HCT116 (cell line): ENCODE results near the gene TFG.

ENCODE experiments used
- CEBPB ChIP-seq: IDR thresholded peaks from 2 replicates; pipeline ENCODE4 v1.6.1; 2012; ENCODE audit warnings: low read depth
- EGR1 ChIP-seq: IDR thresholded peaks from 2 replicates; pipeline ENCODE4 v1.6.1; 2012; ENCODE audit warnings: low read depth
- EZH2phosphoT487 ChIP-seq: fragments of 200-600 bp; IDR thresholded peaks from 2 replicates; pipeline ENCODE4 v1.6.1; 2018; ENCODE audit warnings: antibody characterized with exemption, borderline replicate concordance
- FOSL1 ChIP-seq: IDR thresholded peaks from 2 replicates; pipeline ENCODE4 v1.6.1; 2012; ENCODE audit warnings: low read depth
- JUND ChIP-seq: IDR thresholded peaks from 2 replicates; pipeline ENCODE4 v1.6.1; 2012
- POLR2A ChIP-seq: IDR thresholded peaks from 2 replicates; pipeline ENCODE4 v1.7.0; 2011; ENCODE audit warnings: borderline replicate concordance; ENCODE audit not compliant: insufficient read depth, insufficient read length; ENCODE audit errors: extremely low read depth
- POLR2AphosphoS5 ChIP-seq: IDR thresholded peaks from 2 replicates; pipeline ENCODE4 v1.6.1; 2011; ENCODE audit warnings: mild to moderate bottlenecking, low read depth, low read length, moderate library complexity
- SRF ChIP-seq: IDR thresholded peaks from 2 replicates; pipeline ENCODE4 v1.6.1; 2012; ENCODE audit warnings: low read depth
- TCF7L2 ChIP-seq: IDR thresholded peaks from 2 replicates; pipeline ENCODE4 v1.7.0; 2011; ENCODE audit warnings: borderline replicate concordance, inconsistent platforms; ENCODE audit not compliant: insufficient read depth, insufficient read length; ENCODE audit errors: extremely low read depth
- TF ChIP-seq, protein P1 (sequence below), 3 experiments: fragments of 200-600 bp in 1 of 3; sonication (generic) in 1 of 3; IDR thresholded peaks in 2 of 3; conservative IDR thresholded peaks in 1 of 3; 2 replicates each; pipeline ENCODE4 v1.5.1; 2012 to 2017; ENCODE audit warnings: low read depth in 2 of 3, low read length in 2 of 3, antibody characterized with exemption in 1 of 3, borderline replicate concordance in 1 of 3, control low read depth in 1 of 3, mild to moderate bottlenecking in 1 of 3, mixed read lengths in 1 of 3, mixed run types in 1 of 3, moderate library complexity in 1 of 3; ENCODE audit not compliant: insufficient read depth in 1 of 3
- TF ChIP-seq, protein P2 (sequence below): IDR thresholded peaks from 2 replicates; pipeline ENCODE4 v1.6.1; 2012; ENCODE audit warnings: low read depth
- TF ChIP-seq, protein P3 (sequence below): IDR thresholded peaks from 2 replicates; pipeline ENCODE4 v1.6.1; 2012

DNA sequence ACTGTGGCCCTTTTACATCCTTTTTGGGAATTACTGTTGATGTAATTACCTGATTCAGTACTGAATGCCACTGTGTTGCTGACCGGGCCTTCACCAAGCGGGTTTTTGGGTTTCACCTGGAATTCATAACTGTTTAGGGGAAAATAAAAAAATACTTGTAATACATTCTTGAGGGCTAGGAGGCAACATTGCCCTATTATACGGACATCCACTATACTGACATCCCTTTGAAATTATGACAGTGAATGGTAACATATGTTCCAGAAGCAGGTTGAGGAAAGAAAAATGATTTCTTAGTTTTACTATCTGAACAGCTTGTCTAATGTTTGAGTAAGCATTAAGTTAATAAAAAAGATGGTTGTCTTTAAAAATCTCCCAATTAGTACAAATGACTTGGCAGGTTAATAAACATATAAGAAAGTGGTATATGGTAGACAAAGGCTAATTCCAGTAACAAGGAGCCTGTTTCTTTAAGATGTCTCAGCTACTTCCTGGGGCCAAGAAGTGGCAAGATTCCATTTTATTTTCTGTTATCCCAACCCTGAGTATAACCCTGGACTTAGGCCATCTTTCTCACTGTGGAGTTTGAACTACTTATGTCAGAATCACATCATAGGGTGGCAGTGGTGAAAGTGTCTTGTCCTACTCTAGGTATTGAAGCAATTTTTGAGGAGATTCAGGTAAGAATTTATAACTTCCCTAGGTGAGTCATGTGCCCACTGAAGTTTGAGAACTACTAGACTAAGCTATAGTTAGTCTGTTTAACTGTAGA lies 45.5 kb downstream of the TFG start:
- TF ChIP-seq, protein P1, sequence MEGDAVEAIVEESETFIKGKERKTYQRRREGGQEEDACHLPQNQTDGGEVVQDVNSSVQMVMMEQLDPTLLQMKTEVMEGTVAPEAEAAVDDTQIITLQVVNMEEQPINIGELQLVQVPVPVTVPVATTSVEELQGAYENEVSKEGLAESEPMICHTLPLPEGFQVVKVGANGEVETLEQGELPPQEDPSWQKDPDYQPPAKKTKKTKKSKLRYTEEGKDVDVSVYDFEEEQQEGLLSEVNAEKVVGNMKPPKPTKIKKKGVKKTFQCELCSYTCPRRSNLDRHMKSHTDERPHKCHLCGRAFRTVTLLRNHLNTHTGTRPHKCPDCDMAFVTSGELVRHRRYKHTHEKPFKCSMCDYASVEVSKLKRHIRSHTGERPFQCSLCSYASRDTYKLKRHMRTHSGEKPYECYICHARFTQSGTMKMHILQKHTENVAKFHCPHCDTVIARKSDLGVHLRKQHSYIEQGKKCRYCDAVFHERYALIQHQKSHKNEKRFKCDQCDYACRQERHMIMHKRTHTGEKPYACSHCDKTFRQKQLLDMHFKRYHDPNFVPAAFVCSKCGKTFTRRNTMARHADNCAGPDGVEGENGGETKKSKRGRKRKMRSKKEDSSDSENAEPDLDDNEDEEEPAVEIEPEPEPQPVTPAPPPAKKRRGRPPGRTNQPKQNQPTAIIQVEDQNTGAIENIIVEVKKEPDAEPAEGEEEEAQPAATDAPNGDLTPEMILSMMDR (IDR thresholded peaks at IDR 0.05 in 2 of 3, conservative IDR thresholded peaks at IDR 0.05 in 1 of 3; ENCODE audit: borderline replicate concordance in 1 of 3, insufficient read depth in 1 of 3, low read depth in 2 of 3, low read length in 2 of 3) = no peak
- TF ChIP-seq JUND (no peak), CEBPB (no peak), EZH2phosphoT487 (no peak), EGR1 (no peak), SRF (no peak), POLR2A (no peak), FOSL1 (no peak), TCF7L2 (no peak), POLR2AphosphoS5 (no peak)
- TF ChIP-seq, protein P2, sequence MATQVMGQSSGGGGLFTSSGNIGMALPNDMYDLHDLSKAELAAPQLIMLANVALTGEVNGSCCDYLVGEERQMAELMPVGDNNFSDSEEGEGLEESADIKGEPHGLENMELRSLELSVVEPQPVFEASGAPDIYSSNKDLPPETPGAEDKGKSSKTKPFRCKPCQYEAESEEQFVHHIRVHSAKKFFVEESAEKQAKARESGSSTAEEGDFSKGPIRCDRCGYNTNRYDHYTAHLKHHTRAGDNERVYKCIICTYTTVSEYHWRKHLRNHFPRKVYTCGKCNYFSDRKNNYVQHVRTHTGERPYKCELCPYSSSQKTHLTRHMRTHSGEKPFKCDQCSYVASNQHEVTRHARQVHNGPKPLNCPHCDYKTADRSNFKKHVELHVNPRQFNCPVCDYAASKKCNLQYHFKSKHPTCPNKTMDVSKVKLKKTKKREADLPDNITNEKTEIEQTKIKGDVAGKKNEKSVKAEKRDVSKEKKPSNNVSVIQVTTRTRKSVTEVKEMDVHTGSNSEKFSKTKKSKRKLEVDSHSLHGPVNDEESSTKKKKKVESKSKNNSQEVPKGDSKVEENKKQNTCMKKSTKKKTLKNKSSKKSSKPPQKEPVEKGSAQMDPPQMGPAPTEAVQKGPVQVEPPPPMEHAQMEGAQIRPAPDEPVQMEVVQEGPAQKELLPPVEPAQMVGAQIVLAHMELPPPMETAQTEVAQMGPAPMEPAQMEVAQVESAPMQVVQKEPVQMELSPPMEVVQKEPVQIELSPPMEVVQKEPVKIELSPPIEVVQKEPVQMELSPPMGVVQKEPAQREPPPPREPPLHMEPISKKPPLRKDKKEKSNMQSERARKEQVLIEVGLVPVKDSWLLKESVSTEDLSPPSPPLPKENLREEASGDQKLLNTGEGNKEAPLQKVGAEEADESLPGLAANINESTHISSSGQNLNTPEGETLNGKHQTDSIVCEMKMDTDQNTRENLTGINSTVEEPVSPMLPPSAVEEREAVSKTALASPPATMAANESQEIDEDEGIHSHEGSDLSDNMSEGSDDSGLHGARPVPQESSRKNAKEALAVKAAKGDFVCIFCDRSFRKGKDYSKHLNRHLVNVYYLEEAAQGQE = no peak
- TF ChIP-seq, protein P3, sequence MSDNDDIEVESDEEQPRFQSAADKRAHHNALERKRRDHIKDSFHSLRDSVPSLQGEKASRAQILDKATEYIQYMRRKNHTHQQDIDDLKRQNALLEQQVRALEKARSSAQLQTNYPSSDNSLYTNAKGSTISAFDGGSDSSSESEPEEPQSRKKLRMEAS = no peak
